ENCODE results near the gene RBM33. TPM values are rescaled to one million over a fixed set of nuclear protein-coding genes. Genes with fewer than 3 reads are reported as not detected.

The RBM33 gene
- total and polyA plus RNA-seq, 9 of the 15 experiments (the other 6 are each of a cell fraction or from before 2014, with no cell fraction given) = 4.4 to 80.7 (median 27.3) TPM

- TF ChIP-seq SRSF3 (IDR thresholded peaks at IDR 0.05; ENCODE audit: insufficient read depth, low read length) (peak; percentile 89; the same call in 1 of the 2 replicates), MTA2 (IDR thresholded peaks at IDR 0.05; ENCODE audit: low read depth) (no peak), TSHZ1 (CRISPR knock-in tag; IDR thresholded peaks at IDR 0.05) (no peak), TBL1XR1 (IDR thresholded peaks at IDR 0.05; ENCODE audit: low read length in 2 of 2) (no peak; a peak in 1 of 4 replicates), ZNF785 (CRISPR knock-in tag; IDR thresholded peaks at IDR 0.05) (no peak), ZFP30 (CRISPR knock-in tag; IDR thresholded peaks at IDR 0.05; ENCODE audit: borderline replicate concordance) (no peak), MCM5 (IDR thresholded peaks at IDR 0.05; ENCODE audit: low read depth) (no peak), TEAD4 (IDR thresholded peaks at IDR 0.05; ENCODE audit: low read length) (no peak; the same call in 1 of the 2 replicates), TEAD4 (CRISPR knock-in tag; IDR thresholded peaks at IDR 0.05; ENCODE audit: borderline replicate concordance) (no peak), ZNF146 (CRISPR knock-in tag; IDR thresholded peaks at IDR 0.05; ENCODE audit: unreplicated experiment) (no peak), ZKSCAN1 (IDR thresholded peaks at IDR 0.05; ENCODE audit: low read depth, low read length) (peak; percentile 24; the same call in 1 of the 2 replicates), STAG1 (CRISPR knock-in tag; IDR thresholded peaks at IDR 0.05; ENCODE audit: borderline replicate concordance) (0 out of 2 replicates have a peak, but pooled peaks have one; percentile 9), ELF2 (CRISPR knock-in tag; IDR thresholded peaks at IDR 0.05) (peak; percentile 85), DDX20 (tag; IDR thresholded peaks at IDR 0.05; ENCODE audit: low read depth) (no peak), NCOA6 (IDR thresholded peaks at IDR 0.05) (no peak), EP400 (IDR thresholded peaks at IDR 0.05) (peak; percentile 86), ZFX (CRISPR knock-in tag; IDR thresholded peaks at IDR 0.05) (peak; percentile 99), MAFG (tag; conservative IDR thresholded peaks at IDR 0.05) (no peak), ATF2 (CRISPR knock-in tag; IDR thresholded peaks at IDR 0.05) (peak; percentile 50; the same call in 1 of the 2 replicates), NONO (IDR thresholded peaks at IDR 0.05; ENCODE audit: low read depth in 2 of 2, low read length in 1 of 2) (peak; percentile 75 to 77), GABPA (tag; conservative IDR thresholded peaks at IDR 0.05; ENCODE audit: low read depth) (0 out of 2 replicates have a peak, but pooled peaks have one; percentile 28), MYBL2 (IDR thresholded peaks at IDR 0.05; ENCODE audit: low read depth) (no peak), MYBL2 (CRISPR knock-in tag; IDR thresholded peaks at IDR 0.05; ENCODE audit: borderline replicate concordance) (no peak), SP2 (IDR thresholded peaks at IDR 0.05; ENCODE audit: extremely low read depth, low read depth, low read length, poor library complexity, severe bottlenecking) (no peak), DMBX1 (CRISPR knock-in tag; IDR thresholded peaks at IDR 0.05; ENCODE audit: borderline replicate concordance) (no peak)
Observed at GRCh38 chr7:155644178-155644970, at the start of gene RBM33 (continued).

Measured in K562 (cell line).